HG02973 (cell line): ENCODE results near the gene EXOSC7.
"Not testable (repeated sequence)": the region's sequence is repeated elsewhere in the genome, so short reads cannot be mapped to it uniquely, and the experiment has no call there.

ENCODE experiments used
- ATAC-seq: cut with Tn5 transposase; IDR thresholded peaks from one replicate; pipeline ENCODE4 v1.9.1; 2021; ENCODE audit warnings: moderate library complexity; ENCODE audit not compliant: unreplicated experiment

EXOSC7 gene

DNA sequence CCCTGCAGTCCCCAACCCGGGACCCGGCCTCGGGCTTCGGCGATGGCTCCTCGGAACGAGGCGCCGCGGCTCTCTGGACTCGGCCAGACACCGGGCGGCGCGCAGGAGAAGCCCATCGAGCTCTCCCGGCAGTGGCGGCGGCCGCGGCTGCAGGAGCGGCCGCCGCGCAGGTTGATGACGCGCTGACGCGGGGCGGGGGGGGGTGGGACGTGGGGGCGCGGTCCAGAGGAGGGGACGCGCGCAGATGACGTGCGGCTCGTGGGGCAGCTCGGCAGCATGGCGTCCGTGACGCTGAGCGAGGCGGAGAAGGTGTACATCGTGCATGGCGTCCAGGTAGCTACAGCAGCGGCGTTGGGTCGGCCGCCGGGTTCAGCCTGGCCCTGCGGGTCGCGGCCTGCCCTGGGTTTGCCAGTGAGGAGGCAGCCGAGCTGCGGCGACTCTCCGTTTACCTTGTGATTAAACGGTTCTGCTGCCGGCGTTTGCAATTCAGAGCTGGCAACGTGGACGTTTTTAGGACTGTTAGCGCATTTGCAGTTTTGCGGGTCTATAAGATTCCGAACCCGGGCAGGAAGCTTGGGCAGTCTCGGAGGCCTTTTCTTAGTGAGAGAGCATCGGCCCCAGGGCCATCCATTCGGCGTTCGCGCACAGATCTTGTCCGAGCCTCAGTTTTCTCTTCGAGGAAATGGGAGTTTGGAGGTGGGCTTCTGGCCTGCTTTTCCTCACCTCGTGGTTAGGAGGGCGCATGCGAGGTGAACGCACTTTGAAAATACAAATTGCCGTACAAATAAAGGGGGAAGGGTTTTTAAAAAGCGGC lies at the start of gene EXOSC7, which contains the start of gene ZDHHC3:
Gene EXOSC7, plus strand, starts transcription at position 243 of the 814 bp plus-strand sequence. Its CDS starts 34 bp downstream, at position 277.
Gene ZDHHC3, minus strand, starts transcription at position 173 of the 814 bp plus-strand sequence. CDS start 16,738 bp downstream, outside the sequence.
- peak; percentile 65 for ATAC-seq

DNA sequence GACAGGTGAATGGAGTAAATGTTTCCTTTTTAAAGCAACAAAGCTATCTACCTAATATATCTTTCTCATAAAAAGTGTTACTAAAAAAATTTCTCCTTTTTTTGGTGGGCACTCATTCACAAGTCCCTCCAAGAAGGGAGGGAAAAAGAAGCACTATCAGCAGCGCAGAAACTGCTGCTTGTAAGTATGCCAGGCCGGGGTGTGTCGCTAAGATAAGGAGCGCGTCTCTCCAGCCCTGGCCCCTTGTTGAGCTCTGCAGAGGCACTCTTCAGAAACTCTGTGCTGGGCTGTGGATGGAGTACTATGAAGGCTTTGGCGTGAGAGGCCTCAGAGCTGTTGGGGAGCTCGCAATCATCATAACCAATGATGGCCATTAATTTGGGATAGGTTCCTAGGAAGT lies 49.1 kb upstream of the EXOSC7 start:
- ATAC-seq = no peak

DNA sequence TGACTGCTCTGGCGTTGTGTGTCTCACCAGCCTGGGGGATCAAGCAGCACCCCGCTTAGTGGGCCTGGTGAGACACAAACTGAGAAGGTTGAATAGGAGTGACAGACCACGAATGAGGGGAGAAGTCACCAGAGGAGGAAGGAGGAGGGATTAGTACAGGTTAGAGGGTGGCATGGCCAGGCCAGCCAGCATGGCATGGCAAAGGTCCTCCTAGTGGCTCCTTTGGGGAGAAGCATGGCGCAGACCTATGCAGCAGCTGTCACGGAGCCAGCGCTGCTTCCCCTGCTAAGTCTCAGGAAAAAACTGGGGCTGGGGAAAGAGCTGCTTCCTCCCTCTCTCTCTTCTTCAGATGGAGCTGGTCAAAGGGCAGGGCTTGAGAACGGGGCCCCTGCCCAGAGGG lies 48.7 kb upstream of the EXOSC7 start:
- no peak for ATAC-seq

DNA sequence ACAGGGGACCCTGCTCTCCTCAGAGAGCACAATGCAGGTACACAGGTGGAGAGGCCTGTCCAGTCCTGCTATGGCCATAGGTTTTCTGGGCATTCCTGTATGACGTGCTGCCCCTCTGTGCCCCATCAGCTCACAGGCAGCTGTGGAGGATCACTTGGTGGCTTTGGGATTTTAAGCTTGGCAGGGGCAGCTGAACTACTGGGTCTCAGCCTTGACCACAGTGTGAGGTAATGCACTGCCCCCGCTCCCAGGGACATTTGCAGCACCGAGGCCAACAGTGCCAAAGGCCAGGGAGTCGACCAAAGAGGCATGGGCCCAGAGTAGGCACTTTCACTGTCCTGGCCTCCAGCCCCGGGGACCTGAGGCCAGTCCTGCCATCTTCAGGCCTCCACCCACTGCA lies 46.3 kb upstream of the EXOSC7 start:
- no peak for ATAC-seq

DNA sequence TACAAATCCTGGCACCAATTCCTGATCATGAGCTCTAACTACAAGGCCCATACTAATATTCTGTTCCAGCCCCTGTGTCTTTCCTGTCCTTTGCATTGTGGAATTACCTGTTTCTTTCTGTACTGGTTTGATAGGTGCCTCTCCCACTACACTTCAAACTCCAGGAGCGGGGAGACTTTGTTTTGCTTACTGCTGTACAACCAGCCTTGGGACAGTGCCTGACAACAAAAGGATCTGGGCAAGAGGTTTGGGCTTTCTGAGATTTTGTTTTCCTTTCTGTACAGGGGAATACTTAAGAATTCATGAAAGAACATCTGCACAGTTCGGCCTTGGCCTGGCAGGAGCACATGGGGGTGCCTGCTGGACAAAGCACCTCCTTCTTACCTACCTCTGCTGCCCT lies 45.1 kb upstream of the EXOSC7 start:
- ATAC-seq = no peak

DNA sequence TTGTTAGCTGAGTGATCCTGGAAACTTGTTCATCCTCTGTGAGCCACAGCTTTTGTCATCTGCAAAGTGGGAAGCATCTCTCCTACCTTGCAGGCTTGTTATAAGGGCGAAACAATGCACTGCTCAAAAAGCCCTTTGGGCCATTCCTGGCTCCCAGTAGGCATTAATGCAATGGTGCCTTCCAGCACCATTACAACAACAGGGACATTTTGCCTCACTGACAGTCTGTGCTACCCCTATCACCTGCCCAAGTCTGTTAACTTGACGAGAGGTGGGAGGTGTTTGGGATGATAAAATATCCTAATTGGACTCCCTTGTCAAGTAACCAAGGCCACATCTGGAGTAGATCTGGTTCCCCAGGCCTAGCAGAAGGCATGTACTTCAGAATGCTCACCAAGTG lies 44.3 kb upstream of the EXOSC7 start:
- no peak for ATAC-seq

DNA sequence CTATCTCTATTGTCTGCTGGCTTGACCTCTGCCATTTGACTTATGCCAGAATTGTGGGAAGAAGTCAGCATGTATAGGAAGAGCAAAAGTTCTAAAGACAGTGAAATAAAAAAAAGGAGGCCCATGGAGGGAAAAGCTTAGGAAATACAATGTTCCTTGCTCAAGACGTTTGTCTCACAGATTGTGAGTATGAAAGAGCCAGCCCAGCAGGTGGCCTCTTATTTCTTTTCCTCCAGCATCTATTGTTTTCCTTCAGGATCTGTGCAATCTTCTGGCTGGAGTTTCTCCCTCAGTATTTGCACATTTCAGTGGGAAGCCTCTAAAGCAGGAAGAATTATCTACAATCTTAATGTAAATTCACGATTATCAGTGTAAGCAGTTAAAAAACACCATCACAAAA lies 43.8 kb upstream of the EXOSC7 start:
- ATAC-seq = no peak

DNA sequence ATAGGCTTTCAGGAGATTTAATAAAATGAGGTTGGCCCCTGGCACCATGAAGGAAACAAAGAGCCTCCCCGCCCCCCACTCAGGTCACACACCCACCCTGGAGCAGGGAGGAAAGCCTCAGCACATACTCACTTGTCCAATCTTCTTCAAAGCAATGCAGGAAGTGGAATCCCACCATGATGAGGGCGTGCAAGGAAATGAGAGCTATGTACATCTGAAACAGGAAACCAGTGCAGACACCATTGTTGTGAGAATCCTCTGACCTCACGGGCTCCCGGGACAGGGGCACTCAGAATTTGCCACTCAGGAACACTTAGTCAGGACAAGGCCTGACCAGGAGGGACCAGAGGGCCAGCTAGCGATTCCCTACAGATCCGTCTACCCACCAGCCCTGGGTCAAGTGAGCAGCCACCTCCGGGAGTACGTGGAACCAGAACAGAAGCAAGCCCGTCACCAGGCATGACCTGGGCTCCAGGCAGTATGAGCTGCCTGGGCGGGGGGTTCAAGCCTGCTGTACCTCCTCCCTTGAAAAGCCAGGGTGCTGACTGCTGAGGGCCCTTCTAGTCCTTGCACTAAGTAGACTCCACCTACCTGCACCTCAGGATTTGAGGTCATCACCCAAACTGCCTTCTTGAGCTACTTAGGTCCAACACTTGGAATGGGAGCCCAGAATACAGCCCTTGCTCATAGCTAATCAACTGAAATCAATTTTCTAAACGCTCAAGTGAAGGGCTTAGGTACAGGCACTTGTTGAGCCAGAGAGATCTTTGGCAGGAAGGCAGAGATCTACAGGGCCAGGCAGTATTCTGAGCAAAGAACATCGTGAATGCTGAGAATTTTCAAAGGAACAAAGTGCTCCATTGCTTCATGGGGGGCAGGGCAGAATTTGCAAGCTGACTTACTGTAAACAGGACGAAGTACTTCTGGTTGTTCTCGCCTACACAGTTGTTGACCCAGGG lies 42.8 kb upstream of the EXOSC7 start:
- no peak for ATAC-seq

DNA sequence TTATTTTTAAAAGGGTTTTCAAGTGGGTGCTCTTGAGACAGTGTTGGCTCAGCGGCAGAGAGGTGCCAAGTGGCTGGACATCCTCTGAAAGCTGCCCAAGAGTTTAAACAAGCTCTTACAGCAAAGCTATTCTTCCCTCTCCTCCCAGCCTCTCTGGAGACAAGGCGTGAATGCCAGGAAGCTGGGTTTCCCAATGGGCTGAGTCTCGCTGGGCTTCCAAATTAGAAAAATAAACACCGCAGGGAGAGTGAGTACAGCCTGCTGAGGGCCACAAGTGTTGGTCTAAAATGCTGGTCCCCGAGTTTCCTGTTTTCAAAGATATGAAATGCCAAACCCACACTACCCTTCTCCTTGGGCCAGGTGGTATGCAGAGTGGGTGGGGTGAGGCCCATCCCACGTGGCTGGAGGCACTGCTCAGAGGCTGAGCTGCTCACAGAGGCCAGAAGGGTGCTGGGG lies 36.4 kb upstream of the EXOSC7 start:
- ATAC-seq = no peak

DNA sequence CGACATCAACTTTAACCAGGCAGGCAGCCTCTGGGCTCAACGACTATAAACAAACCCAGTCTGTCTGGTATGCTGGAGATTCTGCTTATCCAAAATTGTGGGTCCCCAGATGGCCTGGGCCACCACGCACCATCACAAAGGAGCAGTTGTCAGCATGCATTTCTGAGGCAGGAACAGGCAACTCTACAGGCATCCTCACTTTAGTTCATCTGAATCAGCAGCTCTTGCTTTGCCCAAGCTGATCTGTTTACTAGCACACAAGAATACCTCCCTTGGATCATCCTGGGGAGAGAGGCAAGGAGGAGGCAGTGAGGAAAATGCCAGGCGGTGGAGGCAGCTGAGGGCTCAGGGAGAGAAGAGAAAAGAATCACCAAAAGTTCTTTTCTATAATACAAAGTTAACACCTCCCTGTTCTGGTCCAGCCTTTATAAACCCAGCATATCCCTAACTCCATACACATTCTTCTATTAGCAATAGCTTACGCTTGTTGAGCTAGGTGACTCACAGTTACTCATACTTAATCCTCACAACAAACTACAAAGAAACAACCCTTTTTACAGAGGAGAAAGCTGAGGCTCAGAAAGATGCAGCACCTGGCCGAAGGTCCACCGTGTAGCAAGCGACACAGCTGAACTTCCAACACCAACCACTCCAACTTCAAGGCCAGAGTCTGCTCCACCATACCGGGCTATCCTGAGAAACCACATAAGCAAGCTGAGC lies 33.7 kb upstream of the EXOSC7 start:
- no peak for ATAC-seq

DNA sequence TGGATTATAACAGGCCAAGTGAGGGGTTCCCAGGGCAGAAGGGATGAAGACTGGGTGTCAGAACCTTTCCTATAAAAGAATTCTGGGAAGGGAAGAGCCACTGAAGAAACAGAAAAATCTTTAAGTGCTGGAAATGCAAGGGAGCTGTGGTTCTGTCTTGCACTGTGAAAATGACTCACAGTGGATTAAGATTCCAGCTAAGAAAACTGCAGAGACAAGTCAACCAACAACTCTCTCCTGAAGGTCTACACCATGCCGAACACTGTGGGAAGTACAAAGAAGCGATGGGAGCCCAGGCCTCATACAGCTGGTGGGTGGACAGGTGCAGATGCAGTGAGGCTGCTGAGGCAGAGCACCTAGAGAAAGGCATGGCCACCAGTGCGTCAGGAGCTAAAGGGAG lies 27.8 kb upstream of the EXOSC7 start:
- no peak for ATAC-seq

DNA sequence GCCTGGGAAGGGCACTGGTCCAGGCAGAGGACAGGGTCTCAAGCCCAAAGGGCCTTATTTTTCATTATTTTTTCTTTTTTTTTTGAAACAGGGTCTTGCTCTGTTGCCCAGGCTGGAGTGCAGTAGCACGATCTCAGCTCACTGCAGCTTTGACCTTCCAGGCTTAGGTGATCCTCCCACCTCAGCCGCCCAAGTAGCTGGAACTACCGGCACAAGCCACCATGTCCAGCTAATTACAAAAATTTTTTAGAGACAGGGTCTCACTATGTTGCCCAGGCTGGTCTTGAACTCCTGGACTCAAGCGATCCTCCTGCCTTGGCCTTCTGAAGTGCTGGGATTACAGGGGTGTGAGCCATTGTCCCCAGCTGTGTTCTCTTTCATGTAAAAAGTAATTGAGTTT lies 26.3 kb upstream of the EXOSC7 start:
- ATAC-seq = not testable (repeated sequence)

DNA sequence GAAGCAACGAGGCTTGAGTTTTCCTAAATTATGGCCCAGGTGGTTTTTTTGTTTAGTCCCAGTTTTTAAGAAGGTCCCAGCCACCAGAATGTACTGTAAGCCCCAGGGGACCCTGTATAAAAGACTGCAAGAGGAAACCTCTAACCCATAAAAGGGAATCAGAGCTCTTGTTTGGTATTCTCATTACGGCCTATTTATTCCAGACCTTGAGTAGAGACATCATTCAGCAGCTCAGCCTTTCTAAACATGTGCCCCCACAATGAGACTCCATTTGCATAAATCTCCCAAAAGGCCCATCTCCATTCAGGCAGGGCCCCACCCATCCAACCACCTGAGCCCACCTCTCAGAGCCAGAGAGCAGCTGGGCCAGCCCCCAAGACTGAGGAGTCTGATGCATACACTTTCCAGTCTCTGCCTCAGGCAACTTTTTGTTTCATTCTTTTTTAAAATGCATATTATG lies 25.7 kb upstream of the EXOSC7 start:
- no peak for ATAC-seq

DNA sequence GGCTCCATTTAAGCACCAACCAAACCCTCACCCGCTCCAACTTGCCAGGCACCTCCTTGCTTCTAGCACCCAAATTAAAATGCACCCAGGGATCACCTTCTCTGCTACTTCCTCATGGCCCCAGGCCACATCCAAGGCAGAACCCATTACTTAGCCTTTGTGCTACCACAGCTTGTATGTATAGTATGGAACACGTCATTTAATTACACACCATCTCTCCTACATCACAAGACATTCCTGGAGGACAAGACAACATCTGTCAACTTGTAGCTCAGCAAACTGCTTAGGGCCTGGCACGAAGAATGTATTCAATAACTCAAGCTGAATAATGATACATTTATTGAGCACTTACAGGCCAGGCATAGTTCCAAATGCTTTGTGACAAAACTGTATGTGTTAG lies 23.4 kb upstream of the EXOSC7 start:
- no peak for ATAC-seq

DNA sequence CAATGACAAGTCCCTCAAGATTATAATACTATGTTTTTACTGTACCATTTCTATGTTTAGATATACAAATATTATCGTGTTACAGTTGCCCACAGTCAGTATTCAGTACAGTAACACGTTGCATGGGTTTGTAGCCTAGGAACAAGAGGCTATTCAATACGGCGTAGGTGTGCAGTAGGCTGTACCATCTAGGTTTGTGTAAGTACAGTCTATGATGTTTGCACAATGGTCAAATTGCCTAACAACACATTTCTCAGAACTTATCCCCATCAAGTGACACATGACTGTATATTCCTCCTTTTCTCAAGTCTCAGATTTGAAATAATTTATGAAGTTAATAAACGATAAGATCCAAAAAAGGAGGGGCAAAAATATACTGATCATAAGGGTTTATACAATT lies 21.7 kb upstream of the EXOSC7 start:
- no peak for ATAC-seq

DNA sequence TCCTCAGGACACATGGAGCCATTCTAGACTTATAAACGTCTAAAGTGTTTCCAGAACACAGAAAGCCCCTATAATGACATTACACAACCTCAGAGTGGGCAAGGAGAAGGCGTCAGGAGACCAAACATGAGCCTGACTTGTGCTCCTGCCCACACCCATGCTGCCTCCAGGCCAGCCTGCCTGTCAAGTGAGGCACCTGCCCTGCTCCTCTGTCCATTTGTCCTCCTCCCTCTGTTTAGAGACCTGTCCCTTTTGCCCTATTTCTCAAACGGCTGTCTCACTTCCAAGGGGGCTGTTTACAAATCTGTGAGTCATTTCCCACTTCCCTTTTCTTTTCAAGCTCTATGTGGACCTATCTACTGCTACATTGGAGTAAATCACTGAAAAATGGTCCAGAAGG lies 21.1 kb upstream of the EXOSC7 start:
- ATAC-seq = peak; percentile 69

DNA sequence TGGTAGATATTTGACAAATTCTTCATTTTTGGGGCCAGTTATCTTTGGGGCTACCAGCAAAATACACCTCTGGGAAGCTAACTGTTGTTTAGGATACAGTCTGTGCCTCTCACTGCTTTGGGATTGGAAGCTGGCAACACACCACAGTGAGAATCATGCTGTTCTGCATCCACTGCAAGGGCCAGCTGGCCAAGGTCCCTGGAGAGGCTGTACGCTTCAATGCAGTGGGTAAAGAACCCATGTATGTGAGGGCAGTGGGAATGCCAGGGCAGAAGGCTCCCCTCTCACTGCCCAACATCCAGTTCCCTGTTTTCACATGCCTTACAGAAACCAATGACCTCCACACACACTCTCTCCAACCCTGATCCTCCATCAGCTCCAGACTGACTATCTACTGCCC lies 20.1 kb upstream of the EXOSC7 start:
- ATAC-seq = no peak

DNA sequence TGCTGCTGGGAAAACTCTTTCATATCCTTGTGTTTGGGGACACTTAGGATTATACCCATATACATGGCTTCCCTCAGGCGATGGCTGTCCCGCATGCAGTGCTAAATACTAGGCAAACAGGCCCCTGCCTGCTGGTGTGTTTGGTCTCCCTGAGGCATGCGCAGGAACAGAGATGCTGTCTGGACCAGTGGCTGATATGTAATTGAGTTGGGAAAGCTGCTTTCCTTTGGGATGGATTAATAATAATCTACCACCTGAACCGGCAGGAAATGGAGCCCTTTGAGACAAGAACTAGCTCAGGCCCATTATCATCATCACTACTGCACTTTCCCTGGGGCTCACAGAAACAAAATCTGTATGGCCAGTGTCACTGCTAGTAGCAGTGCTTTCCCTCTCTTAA lies 18.1 kb upstream of the EXOSC7 start:
- ATAC-seq = no peak

DNA sequence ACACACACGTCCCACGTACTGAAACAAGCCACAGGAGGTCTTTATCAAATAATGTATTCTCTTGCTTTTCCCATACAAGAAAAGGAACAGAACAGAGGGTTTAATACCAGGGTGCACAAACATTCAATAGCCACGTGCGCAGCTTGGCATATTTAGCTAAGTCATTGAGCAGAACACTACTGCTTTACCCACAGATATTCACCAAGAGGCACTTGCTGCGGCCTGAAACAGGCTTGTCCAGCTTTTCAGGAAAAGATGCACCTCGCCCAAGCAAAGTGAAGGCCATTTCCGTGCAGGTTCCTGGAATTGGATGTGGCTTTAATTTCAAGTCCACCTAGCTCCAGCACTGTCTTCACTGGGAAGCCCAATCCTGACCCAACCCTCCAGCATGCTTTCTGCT lies 17.7 kb upstream of the EXOSC7 start:
- no peak for ATAC-seq

DNA sequence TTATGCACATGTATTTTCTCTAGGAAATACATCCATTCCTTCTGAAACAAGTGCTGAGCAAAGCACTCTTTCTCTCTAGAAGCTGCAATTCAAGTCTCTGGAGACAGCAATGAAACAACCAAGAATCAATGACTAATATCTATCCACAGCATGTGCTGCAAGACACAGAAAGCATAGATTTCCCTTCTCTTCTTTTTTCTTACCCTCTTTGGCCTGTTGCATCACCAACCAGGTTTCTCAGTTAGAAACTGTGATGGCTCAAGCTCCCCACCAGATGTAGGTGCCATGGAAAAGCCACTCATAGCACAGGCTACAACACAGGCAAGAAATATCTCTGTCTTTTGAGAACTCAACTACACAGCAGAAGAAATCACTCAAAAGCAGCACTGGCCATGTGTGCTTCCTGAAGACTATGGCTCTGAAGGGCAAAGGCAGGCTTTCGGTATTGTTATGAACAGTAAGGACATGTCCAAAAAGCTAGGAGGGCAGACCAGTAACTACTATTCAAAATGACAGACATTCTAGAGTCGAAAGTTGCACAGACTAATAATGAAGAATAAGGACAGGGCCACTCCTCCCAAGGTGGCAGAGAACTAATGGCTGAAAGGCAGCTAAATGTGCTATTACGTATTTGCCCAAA lies 15.5 kb upstream of the EXOSC7 start:
- ATAC-seq = no peak
